Endothelial cell of umbilical vein (primary cell): ENCODE measurements around the gene C16orf82. TPM values are rescaled to one million over a fixed set of nuclear protein-coding genes. Genes with fewer than 3 reads are reported as not detected.

ENCODE experiments used
- Bru-seq: library from RNA; stranded (reverse); fragments of 400-500 nt; gene quantifications from one replicate; lab custom pipeline; 2021; lab: Mats Ljungman, UMichigan
- BruChase-seq, 2 experiments: library from RNA; stranded (reverse); fragments of 400-500 nt; gene quantifications; one replicate each; lab custom pipeline; 2021; lab: Mats Ljungman, UMichigan
- BruUV-seq: library from RNA; stranded (reverse); fragments of 400-500 nt; replicated peaks from 2 replicates; lab custom pipeline; 2021; lab: Mats Ljungman, UMichigan
- CTCF ChIA-PET: fragments of 300-600, 350-600 bp; sonication (Branson Sonifier 250); formaldehyde crosslinking; loops from one replicate; lab custom pipeline; 2021; ENCODE audit warnings: antibody characterized with exemption, inconsistent platforms; lab: Charles Lee
- POLR2A ChIA-PET: fragments of 300-600, 350-600 bp; sonication (Branson Sonifier 250); formaldehyde crosslinking; loops from one replicate; lab custom pipeline; 2021; ENCODE audit warnings: antibody characterized with exemption, inconsistent platforms; lab: Charles Lee
- DNase-seq: peaks from one replicate; pipeline ENCODE4 v3.0.0-alpha.2; 2011; ENCODE audit warnings: low read depth, low spot score
- FAIRE-seq: peaks from 2 replicates; lab custom pipeline; 2011; peaks lifted over from hg19 to GRCh38; lab: Jason Lieb, UNC
- H2AFZ ChIP-seq: 2 replicates; pipeline ENCODE4 v1.6.0; 2012; ENCODE audit warnings: low read depth, low read length, control low read depth, inconsistent platforms
- H3K27ac ChIP-seq: 2 replicates; pipeline ENCODE4 v1.5.1; 2011; ENCODE audit warnings: low read depth, mild to moderate bottlenecking, control low read depth, low read length, moderate library complexity; ENCODE audit not compliant: insufficient read depth
- H3K27me3 ChIP-seq, 2 experiments: 2 replicates each; pipeline versions ENCODE4 v1.6.0 to v1.6.1; 2011; ENCODE audit warnings: low read length in 2 of 2, mixed read lengths in 1 of 2; ENCODE audit not compliant: control insufficient read depth in 2 of 2, insufficient read depth in 2 of 2
- H3K36me3 ChIP-seq, 2 experiments: 2 replicates in 1 of 2; 3 replicates in 1 of 2; pipeline ENCODE4 v1.5.1; 2011; ENCODE audit warnings: low read length in 2 of 2, mild to moderate bottlenecking in 1 of 2, moderate library complexity in 1 of 2; ENCODE audit not compliant: control insufficient read depth in 2 of 2, insufficient read depth in 2 of 2; ENCODE audit errors: extremely low read depth in 1 of 2
- H3K4me1 ChIP-seq: 3 replicates; pipeline ENCODE4 v1.5.1; 2011; ENCODE audit warnings: mild to moderate bottlenecking, low read length; ENCODE audit not compliant: control insufficient read depth, insufficient read depth; ENCODE audit errors: extremely low read depth
- H3K4me2 ChIP-seq: 2 replicates; pipeline ENCODE4 v1.6.1; 2011; ENCODE audit warnings: low read length, control low read depth, mixed read lengths; ENCODE audit not compliant: insufficient read depth
- H3K4me3 ChIP-seq, 3 experiments: fragments of 200-600 bp in 1 of 3; sonication (generic), shearing (Covaris generic) in 1 of 3; replicated peaks in 1 of 3; 2 replicates each; pipeline ENCODE4 v1.5.1; 2011 to 2016; ENCODE audit warnings: control low read depth in 3 of 3, low read length in 3 of 3, mild to moderate bottlenecking in 2 of 3, inconsistent platforms in 1 of 3, low read depth in 1 of 3, moderate library complexity in 1 of 3; ENCODE audit not compliant: insufficient read depth in 1 of 3
- H3K79me2 ChIP-seq: 2 replicates; pipeline ENCODE4 v1.6.0; 2012; ENCODE audit warnings: low read length, inconsistent platforms; ENCODE audit not compliant: control insufficient read depth, insufficient read depth
- H3K9ac ChIP-seq: replicated peaks from 2 replicates; pipeline ENCODE3; 2011; ENCODE audit warnings: low read length, control low read depth; ENCODE audit not compliant: insufficient read depth; ENCODE audit errors: extremely low read depth
- H3K9me1 ChIP-seq: replicated peaks from 3 replicates; pipeline ENCODE4 v1.6.0; 2011; ENCODE audit warnings: mild to moderate bottlenecking, low read length; ENCODE audit not compliant: control insufficient read depth, insufficient read depth; ENCODE audit errors: extremely low read depth
- H3K9me3 ChIP-seq: replicated peaks from 2 replicates; pipeline ENCODE4 v1.5.1; 2012; ENCODE audit warnings: low read length, inconsistent platforms; ENCODE audit not compliant: control insufficient read depth, insufficient read depth
- H4K20me1 ChIP-seq: replicated peaks from 2 replicates; pipeline ENCODE3; 2011; ENCODE audit warnings: mild to moderate bottlenecking, low read length; ENCODE audit not compliant: control insufficient read depth, insufficient read depth; ENCODE audit errors: extremely low read depth
- EZH2 ChIP-seq: IDR thresholded peaks from 2 replicates; pipeline ENCODE4 v1.6.1; 2012; ENCODE audit warnings: borderline replicate concordance, low read depth, mild to moderate bottlenecking, moderate library complexity, low read length, inconsistent platforms; ENCODE audit not compliant: severe bottlenecking
- FOS ChIP-seq: IDR thresholded peaks from 2 replicates; pipeline ENCODE4 v1.6.1; 2011; ENCODE audit warnings: mild to moderate bottlenecking, low read length, moderate library complexity, borderline replicate concordance; ENCODE audit not compliant: insufficient read depth
- GATA2 ChIP-seq: IDR thresholded peaks from 2 replicates; pipeline ENCODE4 v1.7.0; 2011; ENCODE audit warnings: low read depth, mild to moderate bottlenecking, moderate library complexity, mixed read lengths, low read length; ENCODE audit not compliant: insufficient read length, insufficient read depth
- JUN ChIP-seq: IDR thresholded peaks from 2 replicates; pipeline ENCODE4 v1.6.1; 2011; ENCODE audit warnings: borderline replicate concordance, low read depth; ENCODE audit not compliant: insufficient read length, insufficient read depth
- MYC ChIP-seq: IDR thresholded peaks from one replicate; pipeline ENCODE4 v1.6.1; 2011; ENCODE audit warnings: mild to moderate bottlenecking, low read depth, low read length
- POLR2A ChIP-seq: IDR thresholded peaks from 2 replicates; pipeline ENCODE4 v1.6.1; 2012; ENCODE audit warnings: low read depth, mild to moderate bottlenecking, control low read depth, low read length
- POLR2AphosphoS5 ChIP-seq: IDR thresholded peaks from 2 replicates; pipeline ENCODE4 v1.6.1; 2012; ENCODE audit warnings: low read depth, mild to moderate bottlenecking, control low read depth, low read length, moderate library complexity; ENCODE audit not compliant: insufficient read depth
- dilution Hi-C: fragments of 300-500 bp; cut with MboI; formaldehyde crosslinking; loops from one replicate; pipeline ENCODE4 v1.15.0; 2019; ENCODE audit warnings: low sequenced_read_pairs; ENCODE audit not compliant: extremely low pct_ligation_motif_present
- intact Hi-C: fragments of 100-400 bp; cut with micrococcal nuclease; formaldehyde crosslinking; loops from one replicate; pipeline ENCODE4 v1.10.0; 2022
- long read RNA-seq: library from polyadenylated mRNA; stranded (forward); transcript quantifications from one replicate; pipeline ENCODE4 v2.0.0, GENCODE V29; 2021
- polyA minus RNA-seq, 3 experiments: library from RNA; depleted of rRNA, polyadenylated mRNA; stranded (reverse); fragments of >200 nt; gene quantifications; 1 replicate in 1 of 3; 2 replicates in 2 of 3; pipeline ENCODE4 v1.2.3, GENCODE V29; 2011
- polyA plus RNA-seq, 4 experiments: library from polyadenylated mRNA; depleted of rRNA in 3 of 4; stranded (reverse) in 3 of 4; unstranded in 1 of 4; fragments of >200 nt; gene quantifications; 2 replicates each; pipeline versions ENCODE4 v1.2.1 to v1.2.3, GENCODE V29; 2011 to 2012; ENCODE audit warnings: missing spikeins in 1 of 4
- total RNA-seq: library from RNA; stranded (reverse); gene quantifications from 2 replicates; pipeline ENCODE4 v1.2.3, GENCODE V29; 2021
- TF ChIP-seq, protein P1 (sequence below): IDR thresholded peaks from 2 replicates; pipeline ENCODE4 v1.6.1; 2011; ENCODE audit not compliant: insufficient read depth, insufficient read length
- TF ChIP-seq, protein P2 (sequence below), 2 donors: IDR thresholded peaks; 1 replicate in 1 of 2; 2 replicates in 1 of 2; pipeline ENCODE4 v1.5.1; 2011; ENCODE audit warnings: low read length in 2 of 2, mild to moderate bottlenecking in 2 of 2, moderate library complexity in 2 of 2, control low read depth in 1 of 2, inconsistent platforms in 1 of 2, low read depth in 1 of 2; ENCODE audit not compliant: insufficient read depth in 1 of 2; ENCODE audit errors: extremely low read depth in 1 of 2

Gene C16orf82
- not detected in 2 replicates for total RNA-seq
- polyA plus RNA-seq: not detected in 2 replicates
- polyA plus RNA-seq (2011; cell fraction: cytosol; rRNA removed): not detected in 2 replicates
- not detected in 2 replicates for polyA plus RNA-seq (2011; cell fraction: nucleus; rRNA removed)
- not detected in 2 replicates for polyA plus RNA-seq (2012)
- not detected in 2 replicates for polyA minus RNA-seq
- not detected for polyA minus RNA-seq (2011; cell fraction: cytosol; rRNA and poly(A)+ RNA removed)
- not detected in 2 replicates for polyA minus RNA-seq (2011; cell fraction: nucleus; rRNA and poly(A)+ RNA removed)
- Bru-seq, nascent RNA: not detected
- BruChase-seq, experiment 1, labeled RNA remaining after a 6-hour chase: not detected
- BruChase-seq, experiment 2, labeled RNA remaining after a 2-hour chase: not detected
- long read RNA-seq: 0 reads

DNA sequence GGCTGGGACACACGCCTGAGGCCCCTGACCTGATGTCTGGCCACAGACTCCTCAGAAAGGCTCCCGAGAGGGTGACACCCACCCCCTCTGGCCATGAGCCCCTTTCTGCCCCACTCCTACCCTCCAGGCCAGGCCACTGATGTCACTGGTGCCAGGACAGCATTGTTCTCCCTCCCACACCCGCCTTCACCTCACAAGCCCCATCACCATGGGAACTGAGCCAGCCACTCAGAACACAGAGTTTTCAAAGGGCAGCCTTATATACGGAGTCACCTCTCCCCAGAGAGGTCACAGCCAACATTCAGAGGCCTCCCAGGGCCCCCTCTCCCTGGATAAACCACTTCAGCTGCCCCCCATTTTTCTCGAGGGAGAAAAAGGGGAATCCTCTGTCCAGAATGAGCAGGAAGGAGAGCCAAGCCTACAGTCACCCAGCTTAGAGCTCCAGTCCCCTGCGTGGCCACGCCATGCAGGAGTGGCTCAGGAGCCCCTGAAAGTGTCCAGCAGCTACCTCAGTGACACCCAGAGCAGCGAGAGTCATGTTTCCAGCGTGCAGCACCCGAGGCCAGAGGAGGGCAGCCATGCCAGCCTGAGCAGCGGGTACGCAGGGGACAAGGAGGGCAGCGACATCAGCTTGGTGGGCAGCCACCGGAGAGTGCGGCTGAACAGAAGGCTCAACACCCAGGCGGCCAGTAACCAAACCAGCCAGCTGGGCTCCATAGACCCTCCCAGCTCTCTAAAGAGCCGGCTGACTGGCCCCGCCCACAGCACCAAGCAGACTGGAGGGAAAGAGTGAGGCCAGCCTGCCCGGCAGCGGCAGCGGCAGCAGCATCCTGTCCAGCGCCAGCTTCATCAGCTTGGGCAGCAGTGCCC lies at the start of gene C16orf82:
Gene C16orf82 (plus strand): TSS at position 260 of the 870 bp plus-strand sequence.
- H3K4me1 ChIP-seq: no peaks in the 10 kb centered on the region
- DNase-seq (no peak), FAIRE-seq (no peak)
- intact Hi-C loops (no loop called here), dilution Hi-C loops (no loop called here)
- no TSS peak for BruUV-seq
- no peak within 1 kb of the TSS for H2AFZ ChIP-seq
- TF ChIP-seq, protein P1, sequence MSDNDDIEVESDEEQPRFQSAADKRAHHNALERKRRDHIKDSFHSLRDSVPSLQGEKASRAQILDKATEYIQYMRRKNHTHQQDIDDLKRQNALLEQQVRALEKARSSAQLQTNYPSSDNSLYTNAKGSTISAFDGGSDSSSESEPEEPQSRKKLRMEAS: no peak
- TF ChIP-seq EZH2: no peak
- TF ChIP-seq MYC: no peak
- TF ChIP-seq POLR2A: no peak
- TF ChIP-seq JUN: no peak
- TF ChIP-seq, protein P2, sequence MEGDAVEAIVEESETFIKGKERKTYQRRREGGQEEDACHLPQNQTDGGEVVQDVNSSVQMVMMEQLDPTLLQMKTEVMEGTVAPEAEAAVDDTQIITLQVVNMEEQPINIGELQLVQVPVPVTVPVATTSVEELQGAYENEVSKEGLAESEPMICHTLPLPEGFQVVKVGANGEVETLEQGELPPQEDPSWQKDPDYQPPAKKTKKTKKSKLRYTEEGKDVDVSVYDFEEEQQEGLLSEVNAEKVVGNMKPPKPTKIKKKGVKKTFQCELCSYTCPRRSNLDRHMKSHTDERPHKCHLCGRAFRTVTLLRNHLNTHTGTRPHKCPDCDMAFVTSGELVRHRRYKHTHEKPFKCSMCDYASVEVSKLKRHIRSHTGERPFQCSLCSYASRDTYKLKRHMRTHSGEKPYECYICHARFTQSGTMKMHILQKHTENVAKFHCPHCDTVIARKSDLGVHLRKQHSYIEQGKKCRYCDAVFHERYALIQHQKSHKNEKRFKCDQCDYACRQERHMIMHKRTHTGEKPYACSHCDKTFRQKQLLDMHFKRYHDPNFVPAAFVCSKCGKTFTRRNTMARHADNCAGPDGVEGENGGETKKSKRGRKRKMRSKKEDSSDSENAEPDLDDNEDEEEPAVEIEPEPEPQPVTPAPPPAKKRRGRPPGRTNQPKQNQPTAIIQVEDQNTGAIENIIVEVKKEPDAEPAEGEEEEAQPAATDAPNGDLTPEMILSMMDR (IDR thresholded peaks at IDR 0.05; ENCODE audit: extremely low read depth in 1 of 2, insufficient read depth in 1 of 2, low read depth in 1 of 2, low read length in 2 of 2): no peak
- no peak for TF ChIP-seq POLR2AphosphoS5
- TF ChIP-seq FOS: no peak
- TF ChIP-seq GATA2: no peak
- H3K4me3 ChIP-seq: no peak within 1 kb of the TSS
- H3K27me3 ChIP-seq: no peaks in the 10 kb centered on the region
- H3K9me1 ChIP-seq: no peaks in the 10 kb centered on the region
- no peaks in the 10 kb centered on the region for H4K20me1 ChIP-seq
- CTCF ChIA-PET: no interaction called here
- no peak within 1 kb of the TSS for H3K9ac ChIP-seq
- H3K27ac ChIP-seq: no peak within 1 kb of the TSS
- H3K4me2 ChIP-seq: no peak within 1 kb of the TSS
- H3K79me2 ChIP-seq: no peaks in the 10 kb centered on the region
- H3K9me3 ChIP-seq: no peaks in the 10 kb centered on the region
- POLR2A ChIA-PET: no interaction called here
- no peaks in the 10 kb centered on the region for H3K36me3 ChIP-seq
